Measurements from ENCODE around the gene STON1.

GRCh38 chr2:48562281-48562680, 32.3 kb downstream of the STON1 start:
- TF ChIP-seq POLR2AphosphoS5 (IDR thresholded peaks at IDR 0.05; ENCODE audit: insufficient read depth in 1 of 2, low read depth in 1 of 2) = no peak
- TF ChIP-seq CTCF (IDR thresholded peaks at IDR 0.05) = no peak
- TF ChIP-seq POLR2A (IDR thresholded peaks at IDR 0.05) = no peak

Measured in vagina (tissue), 2 donors.